SK-N-SH treated with all-trans-retinoic acid at 6 μM for 48 hours (cell line): ENCODE results near the gene OR5B3.

Experiments used
- ATAC-seq: fragments of 200-7000 bp; cut with Tn5 transposase; 3 replicates; pipeline ENCODE4 v1.9.1; 2020; ENCODE audit warnings: mild to moderate bottlenecking, moderate library complexity
- BACH2 ChIP-seq: fragments of 250-450 bp; sonication (Bioruptor Pico); IDR thresholded peaks from 2 replicates; pipeline ENCODE4 v1.9.0; 2021; ENCODE audit warnings: mild to moderate bottlenecking, borderline replicate concordance
- CSDC2 ChIP-seq: fragments of 250-450 bp; sonication (Bioruptor Pico); IDR thresholded peaks from 2 replicates; pipeline ENCODE4 v1.5.0; 2020; ENCODE audit warnings: mild to moderate bottlenecking, moderate library complexity
- ESRRG ChIP-seq: fragments of 250-450 bp; sonication (Bioruptor Pico); IDR thresholded peaks from 2 replicates; pipeline ENCODE4 v1.6.1; 2021; ENCODE audit warnings: mild to moderate bottlenecking
- GLIS3 ChIP-seq: fragments of 250-450 bp; sonication (Bioruptor Pico); IDR thresholded peaks from 2 replicates; pipeline ENCODE4 v1.5.0; 2020; ENCODE audit warnings: mild to moderate bottlenecking, moderate library complexity
- ISL1 ChIP-seq: fragments of 250-450 bp; sonication (Bioruptor Pico); IDR thresholded peaks from 2 replicates; pipeline ENCODE4 v2.1.2; 2022; ENCODE audit warnings: mild to moderate bottlenecking, moderate library complexity
- PPARA ChIP-seq: fragments of 250-450 bp; sonication (Bioruptor Pico); IDR thresholded peaks from 2 replicates; pipeline ENCODE4 v1.5.0; 2020; ENCODE audit warnings: mild to moderate bottlenecking, borderline replicate concordance
- RARB ChIP-seq: fragments of 250-450 bp; sonication (Bioruptor Pico); IDR thresholded peaks from 2 replicates; pipeline ENCODE4 v1.8.0; 2021; ENCODE audit warnings: mild to moderate bottlenecking, moderate library complexity
- SNAI2 ChIP-seq: fragments of 250-450 bp; sonication (Bioruptor Pico); IDR thresholded peaks from 2 replicates; pipeline ENCODE4 v1.5.0; 2020; ENCODE audit warnings: mild to moderate bottlenecking, moderate library complexity
- TCF4 ChIP-seq: fragments of 250-450 bp; sonication (Bioruptor Pico); IDR thresholded peaks from 2 replicates; pipeline ENCODE4 v1.8.0; 2021; ENCODE audit warnings: mild to moderate bottlenecking, moderate library complexity, borderline replicate concordance
- TOX ChIP-seq: fragments of 250-450 bp; sonication (Bioruptor Pico); IDR thresholded peaks from 2 replicates; pipeline ENCODE4 v1.8.0; 2021; ENCODE audit warnings: mild to moderate bottlenecking, moderate library complexity, borderline replicate concordance
- ZC3H10 ChIP-seq: fragments of 250-450 bp; sonication (Bioruptor Pico); IDR thresholded peaks from 2 replicates; pipeline ENCODE4 v1.5.1; 2021; ENCODE audit warnings: mild to moderate bottlenecking, moderate library complexity
- ZFP3 ChIP-seq: fragments of 250-450 bp; sonication (Bioruptor Pico); IDR thresholded peaks from 2 replicates; pipeline ENCODE4 v1.5.0; 2020; ENCODE audit warnings: mild to moderate bottlenecking, moderate library complexity
- ZFP30 ChIP-seq: fragments of 450-650 bp; formaldehyde crosslinking; IDR thresholded peaks from 2 replicates; pipeline ENCODE4 v1.5.0; 2022; ENCODE audit warnings: mild to moderate bottlenecking, moderate library complexity
- ZNF70 ChIP-seq: fragments of 450-650 bp; formaldehyde crosslinking; IDR thresholded peaks from 2 replicates; pipeline ENCODE4 v1.5.0; 2020; ENCODE audit warnings: mild to moderate bottlenecking, moderate library complexity
- ZNF8 ChIP-seq: fragments of 450-650 bp; formaldehyde crosslinking; IDR thresholded peaks from 2 replicates; pipeline ENCODE4 v1.5.0; 2020; ENCODE audit warnings: mild to moderate bottlenecking, moderate library complexity
- TF ChIP-seq, protein P1 (sequence below): fragments of 250-450 bp; sonication (Bioruptor Pico); IDR thresholded peaks from 2 replicates; pipeline ENCODE4 v1.5.1; 2021; ENCODE audit warnings: mild to moderate bottlenecking, moderate library complexity
- TF ChIP-seq, protein P2 (sequence below): fragments of 250-450 bp; sonication (Bioruptor Pico); IDR thresholded peaks from 2 replicates; pipeline ENCODE4 v1.8.0; 2021; ENCODE audit warnings: low read depth, mild to moderate bottlenecking, moderate library complexity, borderline replicate concordance
- TF ChIP-seq, protein P3 (sequence below): fragments of 250-450 bp; sonication (Bioruptor Pico); IDR thresholded peaks from 2 replicates; pipeline ENCODE4 v1.5.1; 2020; ENCODE audit warnings: low read depth, mild to moderate bottlenecking, moderate library complexity
- TF ChIP-seq, protein P4 (sequence below): fragments of 250-450 bp; sonication (Bioruptor Pico); IDR thresholded peaks from 2 replicates; pipeline ENCODE4 v1.5.0; 2020; ENCODE audit warnings: mild to moderate bottlenecking, moderate library complexity

The OR5B3 gene

DNA sequence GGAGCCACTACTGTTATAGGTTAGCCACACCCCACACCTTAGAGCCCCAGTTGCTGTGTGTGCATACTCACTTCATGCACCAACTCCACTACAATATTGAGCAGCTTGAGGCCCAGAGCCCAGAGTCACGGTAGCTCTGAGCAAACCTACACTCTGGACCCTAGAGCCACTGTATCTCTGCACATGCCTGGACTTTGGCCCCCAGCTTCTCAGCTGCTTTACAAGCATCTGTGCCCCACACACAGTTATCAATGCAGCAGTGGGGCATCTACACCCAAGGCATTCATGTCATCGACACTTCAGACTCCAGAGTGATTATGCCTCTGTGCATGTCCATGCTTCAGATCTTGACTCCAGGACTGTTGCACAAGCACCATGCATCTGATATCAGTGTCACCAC is 37.6 kb upstream of the OR5B3 start:
- no peak for TF ChIP-seq GLIS3 (CRISPR knock-in tag)
- TF ChIP-seq SNAI2 (CRISPR knock-in tag), result no peak
- TF ChIP-seq, protein P1, sequence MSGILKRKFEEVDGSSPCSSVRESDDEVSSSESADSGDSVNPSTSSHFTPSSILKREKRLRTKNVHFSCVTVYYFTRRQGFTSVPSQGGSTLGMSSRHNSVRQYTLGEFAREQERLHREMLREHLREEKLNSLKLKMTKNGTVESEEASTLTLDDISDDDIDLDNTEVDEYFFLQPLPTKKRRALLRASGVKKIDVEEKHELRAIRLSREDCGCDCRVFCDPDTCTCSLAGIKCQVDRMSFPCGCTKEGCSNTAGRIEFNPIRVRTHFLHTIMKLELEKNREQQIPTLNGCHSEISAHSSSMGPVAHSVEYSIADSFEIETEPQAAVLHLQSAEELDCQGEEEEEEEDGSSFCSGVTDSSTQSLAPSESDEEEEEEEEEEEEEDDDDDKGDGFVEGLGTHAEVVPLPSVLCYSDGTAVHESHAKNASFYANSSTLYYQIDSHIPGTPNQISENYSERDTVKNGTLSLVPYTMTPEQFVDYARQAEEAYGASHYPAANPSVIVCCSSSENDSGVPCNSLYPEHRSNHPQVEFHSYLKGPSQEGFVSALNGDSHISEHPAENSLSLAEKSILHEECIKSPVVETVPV (CRISPR knock-in tag), result no peak
- no peak for TF ChIP-seq TCF4 (CRISPR knock-in tag)
- TF ChIP-seq, protein P2, sequence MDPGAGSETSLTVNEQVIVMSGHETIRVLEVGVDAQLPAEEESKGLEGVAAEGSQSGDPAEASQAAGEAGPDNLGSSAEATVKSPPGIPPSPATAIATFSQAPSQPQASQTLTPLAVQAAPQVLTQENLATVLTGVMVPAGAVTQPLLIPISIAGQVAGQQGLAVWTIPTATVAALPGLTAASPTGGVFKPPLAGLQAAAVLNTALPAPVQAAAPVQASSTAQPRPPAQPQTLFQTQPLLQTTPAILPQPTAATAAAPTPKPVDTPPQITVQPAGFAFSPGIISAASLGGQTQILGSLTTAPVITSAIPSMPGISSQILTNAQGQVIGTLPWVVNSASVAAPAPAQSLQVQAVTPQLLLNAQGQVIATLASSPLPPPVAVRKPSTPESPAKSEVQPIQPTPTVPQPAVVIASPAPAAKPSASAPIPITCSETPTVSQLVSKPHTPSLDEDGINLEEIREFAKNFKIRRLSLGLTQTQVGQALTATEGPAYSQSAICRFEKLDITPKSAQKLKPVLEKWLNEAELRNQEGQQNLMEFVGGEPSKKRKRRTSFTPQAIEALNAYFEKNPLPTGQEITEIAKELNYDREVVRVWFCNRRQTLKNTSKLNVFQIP (CRISPR knock-in tag), result no peak
- no peak for TF ChIP-seq ZNF70
- TF ChIP-seq, protein P3, sequence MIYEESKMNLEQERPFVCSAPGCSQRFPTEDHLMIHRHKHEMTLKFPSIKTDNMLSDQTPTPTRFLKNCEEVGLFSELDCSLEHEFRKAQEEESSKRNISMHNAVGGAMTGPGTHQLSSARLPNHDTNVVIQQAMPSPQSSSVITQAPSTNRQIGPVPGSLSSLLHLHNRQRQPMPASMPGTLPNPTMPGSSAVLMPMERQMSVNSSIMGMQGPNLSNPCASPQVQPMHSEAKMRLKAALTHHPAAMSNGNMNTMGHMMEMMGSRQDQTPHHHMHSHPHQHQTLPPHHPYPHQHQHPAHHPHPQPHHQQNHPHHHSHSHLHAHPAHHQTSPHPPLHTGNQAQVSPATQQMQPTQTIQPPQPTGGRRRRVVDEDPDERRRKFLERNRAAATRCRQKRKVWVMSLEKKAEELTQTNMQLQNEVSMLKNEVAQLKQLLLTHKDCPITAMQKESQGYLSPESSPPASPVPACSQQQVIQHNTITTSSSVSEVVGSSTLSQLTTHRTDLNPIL (CRISPR knock-in tag), result no peak
- no peak for TF ChIP-seq ISL1 (CRISPR knock-in tag)
- TF ChIP-seq PPARA (CRISPR knock-in tag), result no peak
- TF ChIP-seq, all 23 proteins: peak for 0
- ATAC-seq, result no peak

DNA sequence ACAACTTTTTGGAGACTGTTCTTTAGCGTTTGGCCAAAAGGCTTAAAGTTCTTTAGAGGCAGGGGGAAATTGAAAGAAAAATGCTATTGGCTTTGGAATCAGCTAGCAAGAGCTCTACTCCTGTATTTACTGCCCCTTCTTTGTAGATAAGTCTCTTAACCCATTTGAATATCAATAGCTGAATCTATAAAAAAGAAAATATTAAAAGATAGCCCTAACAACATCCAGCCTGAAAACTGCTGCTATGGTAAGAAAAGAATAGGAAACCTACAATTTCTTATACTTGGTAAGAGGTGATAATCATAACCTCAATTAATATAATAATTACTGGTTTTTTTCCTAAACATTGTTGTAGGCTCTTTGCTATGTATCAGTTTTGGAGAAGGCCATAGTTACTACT is 35.5 kb upstream of the OR5B3 start, which contains the start of gene OR5B12:
TSS of gene OR5B12 (minus strand) at position 101 of the 400 bp plus-strand sequence. CDS start 2,085 bp downstream, outside the sequence.
- TF ChIP-seq GLIS3 (CRISPR knock-in tag), result no peak
- TF ChIP-seq TOX, result no peak
- no peak for TF ChIP-seq ZFP30
- no peak for TF ChIP-seq ZC3H10 (CRISPR knock-in tag)
- TF ChIP-seq ISL1 (CRISPR knock-in tag), result no peak
- TF ChIP-seq, protein P4, sequence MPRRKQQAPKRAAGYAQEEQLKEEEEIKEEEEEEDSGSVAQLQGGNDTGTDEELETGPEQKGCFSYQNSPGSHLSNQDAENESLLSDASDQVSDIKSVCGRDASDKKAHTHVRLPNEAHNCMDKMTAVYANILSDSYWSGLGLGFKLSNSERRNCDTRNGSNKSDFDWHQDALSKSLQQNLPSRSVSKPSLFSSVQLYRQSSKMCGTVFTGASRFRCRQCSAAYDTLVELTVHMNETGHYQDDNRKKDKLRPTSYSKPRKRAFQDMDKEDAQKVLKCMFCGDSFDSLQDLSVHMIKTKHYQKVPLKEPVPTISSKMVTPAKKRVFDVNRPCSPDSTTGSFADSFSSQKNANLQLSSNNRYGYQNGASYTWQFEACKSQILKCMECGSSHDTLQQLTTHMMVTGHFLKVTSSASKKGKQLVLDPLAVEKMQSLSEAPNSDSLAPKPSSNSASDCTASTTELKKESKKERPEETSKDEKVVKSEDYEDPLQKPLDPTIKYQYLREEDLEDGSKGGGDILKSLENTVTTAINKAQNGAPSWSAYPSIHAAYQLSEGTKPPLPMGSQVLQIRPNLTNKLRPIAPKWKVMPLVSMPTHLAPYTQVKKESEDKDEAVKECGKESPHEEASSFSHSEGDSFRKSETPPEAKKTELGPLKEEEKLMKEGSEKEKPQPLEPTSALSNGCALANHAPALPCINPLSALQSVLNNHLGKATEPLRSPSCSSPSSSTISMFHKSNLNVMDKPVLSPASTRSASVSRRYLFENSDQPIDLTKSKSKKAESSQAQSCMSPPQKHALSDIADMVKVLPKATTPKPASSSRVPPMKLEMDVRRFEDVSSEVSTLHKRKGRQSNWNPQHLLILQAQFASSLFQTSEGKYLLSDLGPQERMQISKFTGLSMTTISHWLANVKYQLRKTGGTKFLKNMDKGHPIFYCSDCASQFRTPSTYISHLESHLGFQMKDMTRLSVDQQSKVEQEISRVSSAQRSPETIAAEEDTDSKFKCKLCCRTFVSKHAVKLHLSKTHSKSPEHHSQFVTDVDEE (CRISPR knock-in tag), result no peak
- no peak for TF ChIP-seq ZFP3 (CRISPR knock-in tag)
- TF ChIP-seq, protein P1 (CRISPR knock-in tag), result no peak
- TF ChIP-seq ZNF8 (CRISPR knock-in tag), result no peak
- TF ChIP-seq RARB (CRISPR knock-in tag), result no peak
- no peak for TF ChIP-seq PPARA (CRISPR knock-in tag)
- TF ChIP-seq ZNF70, result no peak
- TF ChIP-seq BACH2, result no peak
- no peak for TF ChIP-seq SNAI2 (CRISPR knock-in tag)
- TF ChIP-seq TCF4 (CRISPR knock-in tag), result no peak
- TF ChIP-seq, protein P3 (CRISPR knock-in tag), result no peak
- TF ChIP-seq ESRRG (CRISPR knock-in tag), result no peak
- TF ChIP-seq, all 23 proteins: peak for 0
- ATAC-seq, result no peak

DNA sequence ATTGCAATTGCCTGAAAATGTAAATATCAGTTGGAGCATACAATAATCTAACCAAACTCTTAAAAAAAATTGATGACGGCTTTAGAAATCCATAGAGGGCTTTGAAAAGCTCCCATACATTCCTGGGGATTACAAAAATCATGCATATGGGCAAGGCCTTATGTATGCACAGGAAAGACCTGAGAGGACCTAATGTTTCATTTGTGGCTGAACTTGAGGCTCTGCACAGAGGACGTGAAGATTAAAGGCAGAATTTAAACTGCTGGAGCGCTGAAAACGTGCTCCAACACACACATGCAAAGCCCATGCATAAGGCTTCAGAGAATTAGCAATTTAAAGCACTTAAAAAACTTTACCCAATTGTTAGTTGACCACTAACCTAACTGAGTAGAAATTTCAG is 31.8 kb upstream of the OR5B3 start:
- TF ChIP-seq CSDC2 (no peak), GLIS3 (CRISPR knock-in tag) (no peak), BACH2 (no peak)
- TF ChIP-seq, protein P3 (CRISPR knock-in tag), result no peak
- ATAC-seq, result no peak
